ENCODE data around the gene AKR1C4.

DNA sequence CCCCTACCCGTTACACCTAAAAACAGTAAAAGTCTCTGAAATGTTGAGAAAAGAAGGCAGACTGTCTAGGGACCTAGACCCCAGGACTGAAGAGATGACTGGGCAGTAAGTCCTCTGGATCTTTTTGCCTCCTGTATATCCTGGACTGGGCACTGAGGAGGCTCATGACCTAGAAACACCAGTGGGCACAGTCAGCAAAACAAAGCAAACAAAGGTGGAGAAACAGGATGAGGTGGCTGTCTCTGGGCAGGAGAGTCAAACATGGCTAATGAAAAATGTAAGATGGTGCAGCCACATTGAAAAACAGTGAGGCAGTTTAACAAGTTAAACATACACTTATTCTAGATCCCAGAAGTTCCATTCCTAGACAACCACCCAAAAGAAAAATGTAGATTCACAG is 45.9 kb downstream of the AKR1C4 start:
- TF ChIP-seq, protein P1, sequence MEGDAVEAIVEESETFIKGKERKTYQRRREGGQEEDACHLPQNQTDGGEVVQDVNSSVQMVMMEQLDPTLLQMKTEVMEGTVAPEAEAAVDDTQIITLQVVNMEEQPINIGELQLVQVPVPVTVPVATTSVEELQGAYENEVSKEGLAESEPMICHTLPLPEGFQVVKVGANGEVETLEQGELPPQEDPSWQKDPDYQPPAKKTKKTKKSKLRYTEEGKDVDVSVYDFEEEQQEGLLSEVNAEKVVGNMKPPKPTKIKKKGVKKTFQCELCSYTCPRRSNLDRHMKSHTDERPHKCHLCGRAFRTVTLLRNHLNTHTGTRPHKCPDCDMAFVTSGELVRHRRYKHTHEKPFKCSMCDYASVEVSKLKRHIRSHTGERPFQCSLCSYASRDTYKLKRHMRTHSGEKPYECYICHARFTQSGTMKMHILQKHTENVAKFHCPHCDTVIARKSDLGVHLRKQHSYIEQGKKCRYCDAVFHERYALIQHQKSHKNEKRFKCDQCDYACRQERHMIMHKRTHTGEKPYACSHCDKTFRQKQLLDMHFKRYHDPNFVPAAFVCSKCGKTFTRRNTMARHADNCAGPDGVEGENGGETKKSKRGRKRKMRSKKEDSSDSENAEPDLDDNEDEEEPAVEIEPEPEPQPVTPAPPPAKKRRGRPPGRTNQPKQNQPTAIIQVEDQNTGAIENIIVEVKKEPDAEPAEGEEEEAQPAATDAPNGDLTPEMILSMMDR (IDR thresholded peaks at IDR 0.05), result no peak
- TF ChIP-seq POLR2A (IDR thresholded peaks at IDR 0.05), result no peak

Data from adrenal gland (tissue), 5 donors.